BLaER1 treated with 17β-estradiol and CSF1 and Interleukin-3, amounts not matched to agents 10 nM and 100 nM (cell line): ENCODE measurements around the gene AHDC1.
"Not testable (repeated sequence)": the region's sequence is repeated elsewhere in the genome, so short reads cannot be mapped to it uniquely, and the experiment has no call there.

Experiments used
- H3K27ac ChIP-seq, 11 experiments: shearing (Covaris generic); formaldehyde crosslinking; 2 replicates each; pipeline ENCODE4 v1.8.1; 2022
- H3K27me3 ChIP-seq, 11 experiments: shearing (Covaris generic); formaldehyde crosslinking; 2 replicates each; pipeline ENCODE4 v1.8.1; 2022
- H3K36me3 ChIP-seq, 11 experiments: shearing (Covaris generic); formaldehyde crosslinking; 2 replicates each; pipeline ENCODE4 v1.8.1; 2022
- H3K4me1 ChIP-seq, 10 experiments: shearing (Covaris generic); formaldehyde crosslinking; 2 replicates each; pipeline ENCODE4 v1.8.1; 2022
- H3K4me2 ChIP-seq, 11 experiments: shearing (Covaris generic); formaldehyde crosslinking; 2 replicates each; pipeline ENCODE4 v1.8.1; 2022
- H3K4me3 ChIP-seq, 10 experiments: shearing (Covaris generic); formaldehyde crosslinking; 2 replicates each; pipeline ENCODE4 v1.8.1; 2022
- H3K9ac ChIP-seq, 11 experiments: shearing (Covaris generic); formaldehyde crosslinking; 2 replicates each; pipeline ENCODE4 v1.8.1; 2022
- H3K9me3 ChIP-seq, 11 experiments: shearing (Covaris generic); formaldehyde crosslinking; replicated peaks in 1 of 11; 2 replicates each; pipeline ENCODE4 v1.8.1; 2022
- H4K20me1 ChIP-seq, 11 experiments: shearing (Covaris generic); formaldehyde crosslinking; 2 replicates each; pipeline ENCODE4 v1.8.1; 2022
- Cebpa-rat ChIP-seq, 11 experiments: shearing (Covaris generic); IDR thresholded peaks; 2 replicates each; pipeline ENCODE4 v1.8.1; 2022

Gene AHDC1

GRCh38 chr1:27513528-27513927 is 90.4 kb downstream of the AHDC1 start:
- peak overlapping the region in 7 of 11 experiments; percentile 36 to 61 (median 53); a peak in 11 of 22 replicates for H3K27ac ChIP-seq
- peak overlapping the region; percentile 61 to 82 (median 75) for H3K4me2 ChIP-seq
- no peak overlapping the region for H3K4me3 ChIP-seq
- no peaks in the 10 kb centered on the region for H3K36me3 ChIP-seq
- no peaks in the 10 kb centered on the region for H3K9me3 ChIP-seq
- H3K4me1 ChIP-seq = peaks cover 25 to 36% (median 29%) of the 10 kb centered on the region in 10 experiments
- peak overlapping the region in 2 of 11 experiments; percentile 21 to 41; a peak in 3 of 22 replicates for H3K9ac ChIP-seq
- no peak for TF ChIP-seq Cebpa-rat (IDR thresholded peaks at IDR 0.05)
- H4K20me1 ChIP-seq = no peaks in the 10 kb centered on the region
- H3K27me3 ChIP-seq = no peaks in the 10 kb centered on the region

GRCh38 chr1:27509127-27510080 is 94.5 kb downstream of the AHDC1 start:
- no peak for TF ChIP-seq Cebpa-rat (IDR thresholded peaks at IDR 0.05)
- Histone ChIP-seq H3K4me1 (peaks cover 23 to 32% (median 25%) of the 10 kb centered on the region in 10 experiments), H4K20me1 (no peaks in the 10 kb centered on the region), H3K27me3 (no peaks in the 10 kb centered on the region), H3K36me3 (no peaks in the 10 kb centered on the region), H3K4me3 (no peak overlapping the region), H3K9me3 (no peaks in the 10 kb centered on the region), H3K9ac (peak overlapping the region in 2 of 11 experiments; percentile 13 to 23; a peak in 1 of 22 replicates), H3K4me2 (peak overlapping the region in 10 of 11 experiments; percentile 21 to 53 (median 42); a peak in 17 of 22 replicates), H3K27ac (no peak overlapping the region)

GRCh38 chr1:27507960-27508665 is 95.8 kb downstream of the AHDC1 start:
- TF ChIP-seq Cebpa-rat (IDR thresholded peaks at IDR 0.05) = no peak
- Histone ChIP-seq H3K9ac (no peak overlapping the region), H3K4me2 (no peak overlapping the region), H3K36me3 (no peaks in the 10 kb centered on the region), H3K4me1 (peaks cover 11 to 20% (median 14%) of the 10 kb centered on the region in 10 experiments), H4K20me1 (no peaks in the 10 kb centered on the region), H3K9me3 (no peaks in the 10 kb centered on the region), H3K27ac (no peak overlapping the region), H3K27me3 (no peaks in the 10 kb centered on the region), H3K4me3 (no peak overlapping the region)

DNA sequence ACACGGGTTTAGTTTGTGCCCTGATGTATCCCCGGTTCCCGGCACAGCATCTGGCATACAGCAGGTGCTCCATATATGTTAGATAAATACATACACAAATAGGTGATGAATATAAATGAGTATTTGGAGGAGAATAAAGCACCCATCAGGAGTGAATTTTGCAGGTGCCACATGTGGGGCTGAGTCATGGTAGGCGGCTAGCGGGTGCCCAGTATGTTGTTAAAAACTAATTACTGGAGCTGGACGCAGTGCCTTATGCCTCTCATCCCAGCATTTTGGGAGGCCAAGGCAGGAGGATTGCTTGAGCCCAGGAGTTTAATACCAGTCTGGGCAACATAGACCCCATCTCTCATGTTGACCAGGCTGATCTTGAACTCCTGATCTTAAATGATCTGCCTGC is 97.2 kb downstream of the AHDC1 start:
- Histone ChIP-seq H4K20me1 (no peaks in the 10 kb centered on the region), H3K9ac (no peak overlapping the region), H3K4me2 (no peak overlapping the region), H3K27me3 (no peaks in the 10 kb centered on the region), H3K4me3 (no peak overlapping the region), H3K9me3 (no peaks in the 10 kb centered on the region), H3K36me3 (no peaks in the 10 kb centered on the region), H3K27ac (no peak overlapping the region), H3K4me1 (peaks cover 9 to 19% (median 12%) of the 10 kb centered on the region in 10 experiments)
- TF ChIP-seq Cebpa-rat (IDR thresholded peaks at IDR 0.05) = no peak

GRCh38 chr1:27505420-27505680 is 98.6 kb downstream of the AHDC1 start:
- Histone ChIP-seq H3K9me3 (no peaks in the 10 kb centered on the region), H3K36me3 (no peaks in the 10 kb centered on the region), H3K4me1 (peaks cover 10 to 19% (median 12%) of the 10 kb centered on the region in 10 experiments), H3K4me3 (no peak overlapping the region), H3K27ac (no peak overlapping the region), H3K9ac (peak overlapping the region in 1 of 11 experiments; percentile 37; a peak in 1 of 22 replicates), H3K27me3 (no peaks in the 10 kb centered on the region), H3K4me2 (no peak overlapping the region), H4K20me1 (no peaks in the 10 kb centered on the region)
- TF ChIP-seq Cebpa-rat (IDR thresholded peaks at IDR 0.05) = no peak

DNA sequence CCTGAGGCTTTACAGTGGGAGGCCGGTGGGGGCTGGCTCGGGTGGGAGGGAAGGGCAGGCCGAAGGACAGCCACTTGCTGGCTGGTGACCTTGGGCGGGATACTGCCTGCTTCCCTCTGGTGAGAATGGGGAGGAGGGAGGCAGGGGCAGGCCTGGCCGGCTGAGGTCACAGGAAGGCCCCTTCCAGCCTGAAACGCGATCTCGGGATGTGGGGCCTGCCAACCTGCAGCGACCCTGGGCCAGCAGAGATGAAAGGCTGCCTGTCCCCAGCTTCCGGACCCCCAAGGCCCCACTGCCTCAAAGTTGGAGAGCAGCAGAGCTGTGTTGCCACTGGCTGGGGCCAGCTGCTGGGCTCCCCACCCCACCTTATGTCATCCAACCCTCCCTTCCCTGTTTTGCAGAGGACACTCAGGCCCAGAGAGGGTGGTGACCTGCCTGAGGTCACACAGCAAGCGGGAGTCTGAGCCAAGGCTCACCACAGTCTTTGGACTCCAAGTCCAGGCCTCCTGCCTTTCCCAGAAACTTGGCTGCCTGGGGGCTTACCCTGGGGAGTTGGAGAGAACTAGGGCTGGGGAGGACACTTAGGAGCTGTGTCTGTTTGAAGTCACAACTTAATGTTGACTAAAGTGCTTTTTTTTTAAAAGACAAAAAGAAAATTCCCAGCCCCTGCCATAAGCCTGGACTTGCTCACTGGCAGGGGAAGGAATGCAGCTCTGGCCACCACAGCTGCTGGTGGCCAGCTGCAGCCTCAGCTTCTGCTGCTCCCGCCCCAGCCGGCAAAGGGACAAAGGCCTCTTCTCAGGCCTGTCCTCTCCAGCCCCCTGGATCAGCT is 99.1 kb downstream of the AHDC1 start:
- no peaks in the 10 kb centered on the region for H3K9me3 ChIP-seq
- H3K4me2 ChIP-seq = no peak overlapping the region
- peaks cover 7 to 19% (median 13%) of the 10 kb centered on the region in 10 experiments for H3K4me1 ChIP-seq
- peak overlapping the region in 3 of 11 experiments; percentile 2 to 37 (median 10); a peak in 1 of 22 replicates for H3K9ac ChIP-seq
- no peak overlapping the region for H3K4me3 ChIP-seq
- H4K20me1 ChIP-seq = no peaks in the 10 kb centered on the region
- no peaks in the 10 kb centered on the region for H3K27me3 ChIP-seq
- TF ChIP-seq Cebpa-rat (IDR thresholded peaks at IDR 0.05) = no peak
- no peak overlapping the region; a peak in 1 of 22 replicates for H3K27ac ChIP-seq
- H3K36me3 ChIP-seq = no peaks in the 10 kb centered on the region

DNA sequence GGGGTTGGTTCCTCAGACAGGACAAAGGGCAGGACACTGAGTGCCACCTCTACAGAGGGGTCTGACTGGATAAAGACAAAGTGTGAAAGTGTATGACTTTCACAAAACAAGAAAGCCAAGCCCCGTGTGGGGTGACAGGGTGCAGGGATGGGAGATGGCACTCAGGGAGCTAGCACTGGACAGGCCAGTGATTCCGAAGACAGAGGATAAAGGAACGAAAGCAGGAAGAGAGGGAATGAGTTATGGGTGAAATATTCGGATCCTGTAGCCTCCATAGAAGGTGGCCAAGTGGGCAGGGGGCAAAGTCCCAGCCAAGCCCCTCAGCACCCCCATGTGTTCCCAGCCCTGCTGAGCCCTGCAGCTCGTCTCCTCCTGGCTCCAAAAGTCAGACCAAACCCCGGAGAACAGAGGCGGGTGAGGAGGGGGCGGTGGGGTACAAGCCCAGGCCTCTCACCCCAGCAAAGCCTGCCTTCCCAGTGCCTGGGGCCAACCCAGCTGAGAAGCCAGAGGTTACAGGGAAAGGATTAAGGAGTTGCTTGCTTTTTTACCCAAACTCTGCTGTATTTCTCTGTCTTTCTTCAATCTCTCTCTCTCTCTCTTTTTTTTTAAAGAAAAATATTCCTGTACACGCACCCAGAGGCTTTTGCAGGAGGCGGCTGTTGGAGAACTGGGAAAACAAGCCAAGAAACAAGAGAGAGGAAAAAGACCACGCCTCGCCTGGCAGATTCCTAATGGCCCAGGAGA is 99.9 kb downstream of the AHDC1 start:
- Histone ChIP-seq H3K36me3 (no peaks in the 10 kb centered on the region), H3K9me3 (no peaks in the 10 kb centered on the region), H4K20me1 (no peaks in the 10 kb centered on the region), H3K27me3 (no peaks in the 10 kb centered on the region), H3K4me1 (peaks cover 0 to 14% (median 5%) of the 10 kb centered on the region in 10 experiments; a peak in 13 of 20 replicates), H3K9ac (peak overlapping the region in 2 of 11 experiments; percentile 9 to 27; a peak in 2 of 22 replicates), H3K27ac (peak overlapping the region in 2 of 11 experiments; percentile 28; a peak in 2 of 22 replicates), H3K4me3 (no peak overlapping the region), H3K4me2 (no peak overlapping the region)
- no peak for TF ChIP-seq Cebpa-rat (IDR thresholded peaks at IDR 0.05)

DNA sequence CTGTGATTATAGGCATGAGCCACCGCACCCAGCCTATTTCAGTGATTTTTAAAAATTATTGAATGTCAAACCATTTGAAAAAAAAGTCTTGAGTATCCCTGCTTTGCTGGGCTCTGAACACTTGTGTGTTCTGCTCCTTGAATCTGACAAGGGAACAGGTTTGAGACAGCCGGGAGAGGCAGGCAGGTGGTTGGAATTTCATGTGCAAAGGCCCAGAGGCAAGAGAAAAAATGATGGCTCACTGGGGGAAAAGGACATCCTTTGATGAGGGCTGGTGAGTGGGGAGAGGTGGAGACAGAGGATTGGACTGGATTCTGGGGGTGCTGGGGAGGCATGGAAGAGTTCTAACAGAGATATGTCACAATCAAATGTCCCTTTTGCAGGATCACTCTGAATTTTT is 100.9 kb downstream of the AHDC1 start:
- 0 out of 22 replicates have a peak, but pooled peaks of 1 of the 11 experiments have one; percentile 13 for TF ChIP-seq Cebpa-rat (IDR thresholded peaks at IDR 0.05)
- Histone ChIP-seq H3K27ac (no peak overlapping the region), H4K20me1 (no peaks in the 10 kb centered on the region), H3K36me3 (no peaks in the 10 kb centered on the region), H3K9ac (no peak overlapping the region), H3K9me3 (no peaks in the 10 kb centered on the region), H3K4me1 (peaks cover 0 to 15% (median 3%) of the 10 kb centered on the region in 10 experiments; a peak in 8 of 20 replicates), H3K27me3 (no peaks in the 10 kb centered on the region), H3K4me2 (no peak overlapping the region), H3K4me3 (no peak overlapping the region)

DNA sequence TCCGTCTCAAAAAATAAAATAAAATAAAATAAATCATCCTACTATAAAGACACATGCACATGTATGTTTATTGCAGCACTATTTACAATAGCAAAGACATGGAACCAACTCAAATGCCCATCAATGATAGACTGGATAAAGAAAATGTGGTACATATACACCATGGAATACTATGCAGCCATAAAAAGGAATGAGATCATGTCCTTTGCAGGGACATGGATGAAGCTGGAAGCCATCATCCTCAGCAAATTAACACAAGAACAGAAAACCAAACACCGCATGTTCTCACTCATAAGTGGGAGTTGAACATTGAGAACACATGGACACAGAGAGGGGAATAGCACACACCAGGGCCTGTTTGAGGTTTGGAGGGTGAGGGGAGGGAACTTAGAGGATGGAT is 102.8 kb downstream of the AHDC1 start:
- not testable (repeated sequence) for H3K9ac ChIP-seq, H3K4me2 ChIP-seq, H3K27ac ChIP-seq, H3K9me3 ChIP-seq, H3K27me3 ChIP-seq, H4K20me1 ChIP-seq, H3K36me3 ChIP-seq, H3K4me3 ChIP-seq
- peaks cover 0 to 29% (median 12%) of the 10 kb centered on the region in 10 experiments; a peak in 17 of 20 replicates for H3K4me1 ChIP-seq
